Breast epithelium (tissue), 4 donors: ENCODE measurements around the gene ACVR1B. TPM values are rescaled to one million over a fixed set of nuclear protein-coding genes. Genes with fewer than 3 reads are reported as not detected.
"Not testable (repeated sequence)": the region's sequence is repeated elsewhere in the genome, so short reads cannot be mapped to it uniquely, and the experiment has no call there.

ENCODE experiments used
- DNase-seq, 2 donors: peaks; one replicate each; pipeline ENCODE4 v3.0.0-alpha.2; 2019; ENCODE audit warnings: low spot score in 2 of 2
- H3K27ac ChIP-seq, 2 donors: fragments of 200-600 bp; sonication (generic) in 1 of 2; one replicate each; pipeline ENCODE4 v1.5.1; 2016 to 2019; ENCODE audit warnings: mild to moderate bottlenecking in 1 of 2
- H3K27me3 ChIP-seq, 2 donors: fragments of 200-600 bp; sonication (generic) in 1 of 2; one replicate each; pipeline versions ENCODE4 v1.5.1 to v1.6.0; 2017 to 2019; ENCODE audit warnings: control low read depth in 1 of 2, mild to moderate bottlenecking in 1 of 2
- H3K36me3 ChIP-seq: fragments of 200-600 bp; one replicate; pipeline ENCODE4 v1.5.1; 2019
- H3K4me1 ChIP-seq, 2 donors: fragments of 200-600 bp; sonication (generic); one replicate each; pipeline ENCODE4 v1.5.1; 2016 to 2019; ENCODE audit warnings: control low read depth in 1 of 2
- H3K4me3 ChIP-seq, 3 donors: fragments of 200-600 bp; sonication (generic); 1 replicate in 2 of 3; 2 replicates in 1 of 3; pipeline ENCODE4 v1.5.1; 2016 to 2019; ENCODE audit warnings: mild to moderate bottlenecking in 3 of 3, moderate library complexity in 2 of 3
- H3K9me3 ChIP-seq, 2 donors: fragments of 200-600 bp; sonication (generic) in 1 of 2; one replicate each; pipeline ENCODE4 v1.5.1; 2016 to 2019; ENCODE audit warnings: control low read depth in 1 of 2
- CTCF ChIP-seq, 3 donors: fragments of 450-650 bp; IDR thresholded peaks; one replicate each; pipeline ENCODE4 v1.5.1; 2016 to 2017; ENCODE audit warnings: antibody characterized with exemption in 3 of 3, mild to moderate bottlenecking in 3 of 3, moderate library complexity in 3 of 3
- POLR2A ChIP-seq: fragments of 450-650 bp; IDR thresholded peaks from one replicate; pipeline ENCODE4 v1.6.1; 2016; ENCODE audit warnings: antibody characterized with exemption, mild to moderate bottlenecking, moderate library complexity
- POLR2AphosphoS5 ChIP-seq, 3 donors: sonication (generic); formaldehyde crosslinking; IDR thresholded peaks; one replicate each; pipeline ENCODE4 v1.6.1; 2017; ENCODE audit warnings: antibody characterized with exemption in 3 of 3
- intact Hi-C: fragments of 100-400 bp; cut with DNase I; formaldehyde crosslinking; loops from one replicate; pipeline ENCODE4 v1.15.1; 2023; ENCODE audit warnings: low total_unique reads
- total RNA-seq, 3 donors: library from RNA; depleted of rRNA; stranded (reverse); fragments of >200 nt; gene quantifications; one replicate each; pipeline ENCODE4 v1.1.0, GENCODE V29; 2016

The ACVR1B gene
- total RNA-seq, 3 donors from 2014 or later: 12.3 to 26.3 (median 23.6) TPM

GRCh38 chr12:51973560-51973959, 22.1 kb downstream of the ACVR1B start:
- H3K4me1 ChIP-seq: peaks cover 0 to 16% of the 10 kb centered on the region in 2 donors

DNA sequence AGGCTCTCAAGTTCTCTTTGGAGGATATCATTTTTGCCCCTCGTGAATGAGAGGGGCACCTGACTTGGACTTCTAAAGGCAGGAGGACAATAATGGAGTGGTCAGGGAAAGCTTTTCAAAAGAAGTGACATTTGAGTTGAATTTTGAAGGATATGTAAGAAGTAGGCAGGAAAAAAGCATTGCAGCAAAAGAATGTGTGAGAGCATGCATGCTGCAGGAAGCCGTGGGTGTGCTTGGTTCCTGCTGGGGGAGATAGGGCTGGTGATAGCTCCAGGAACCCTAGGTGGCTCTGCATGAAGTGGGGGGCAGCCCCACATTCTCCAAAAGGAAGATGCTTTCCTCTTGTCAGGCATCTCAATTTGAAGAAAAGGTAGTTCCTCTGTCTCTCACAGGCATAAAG, 23.1 kb downstream of the ACVR1B start:
- Histone ChIP-seq H3K36me3 (no peaks in the 10 kb centered on the region), H3K4me3 (no peak overlapping the region), H3K9me3 (no peaks in the 10 kb centered on the region), H3K27ac (no peak overlapping the region), H3K4me1 (peaks cover 0 to 16% of the 10 kb centered on the region in 2 donors), H3K27me3 (no peaks in the 10 kb centered on the region)
- no peak for TF ChIP-seq POLR2A
- intact Hi-C loops: no loop called here
- DNase-seq: no peak

More at GRCh38 chr12:51973560-51973959, 22.1 kb downstream of the ACVR1B start:
- Histone ChIP-seq H3K27me3 (no peaks in the 10 kb centered on the region), H3K9me3 (no peaks in the 10 kb centered on the region), H3K27ac (peak overlapping the region in 1 of 2 donors; percentile 29), H3K36me3 (no peaks in the 10 kb centered on the region), H3K4me3 (no peak overlapping the region)
- TF ChIP-seq POLR2AphosphoS5 (IDR thresholded peaks at IDR 0.05): no peak
- TF ChIP-seq POLR2A: no peak
- TF ChIP-seq CTCF (IDR thresholded peaks at IDR 0.05): no peak
- no peak for DNase-seq
- intact Hi-C loops: no loop called here

DNA sequence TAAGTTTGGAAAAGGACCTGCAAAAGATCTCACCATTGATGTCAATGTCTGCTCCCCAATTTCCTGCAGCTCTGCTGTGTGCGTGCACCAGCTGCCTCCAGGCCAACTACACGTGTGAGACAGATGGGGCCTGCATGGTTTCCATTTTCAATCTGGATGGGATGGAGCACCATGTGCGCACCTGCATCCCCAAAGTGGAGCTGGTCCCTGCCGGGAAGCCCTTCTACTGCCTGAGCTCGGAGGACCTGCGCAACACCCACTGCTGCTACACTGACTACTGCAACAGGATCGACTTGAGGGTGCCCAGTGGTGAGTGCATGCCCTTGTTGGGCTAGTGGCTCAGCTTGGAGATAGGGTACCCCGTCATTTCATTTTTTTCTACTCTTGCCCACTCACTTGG, 23.7 kb downstream of the ACVR1B start:
- no peak for DNase-seq
- H3K4me3 ChIP-seq: no peak overlapping the region
- TF ChIP-seq CTCF (IDR thresholded peaks at IDR 0.05) (no peak), POLR2AphosphoS5 (IDR thresholded peaks at IDR 0.05) (no peak), POLR2A (no peak)
- H3K4me1 ChIP-seq: peaks cover 0 to 16% of the 10 kb centered on the region in 2 donors
- H3K9me3 ChIP-seq: no peaks in the 10 kb centered on the region
- intact Hi-C loops: no loop called here
- H3K27me3 ChIP-seq: no peaks in the 10 kb centered on the region
- H3K36me3 ChIP-seq: no peaks in the 10 kb centered on the region
- no peak overlapping the region for H3K27ac ChIP-seq

DNA sequence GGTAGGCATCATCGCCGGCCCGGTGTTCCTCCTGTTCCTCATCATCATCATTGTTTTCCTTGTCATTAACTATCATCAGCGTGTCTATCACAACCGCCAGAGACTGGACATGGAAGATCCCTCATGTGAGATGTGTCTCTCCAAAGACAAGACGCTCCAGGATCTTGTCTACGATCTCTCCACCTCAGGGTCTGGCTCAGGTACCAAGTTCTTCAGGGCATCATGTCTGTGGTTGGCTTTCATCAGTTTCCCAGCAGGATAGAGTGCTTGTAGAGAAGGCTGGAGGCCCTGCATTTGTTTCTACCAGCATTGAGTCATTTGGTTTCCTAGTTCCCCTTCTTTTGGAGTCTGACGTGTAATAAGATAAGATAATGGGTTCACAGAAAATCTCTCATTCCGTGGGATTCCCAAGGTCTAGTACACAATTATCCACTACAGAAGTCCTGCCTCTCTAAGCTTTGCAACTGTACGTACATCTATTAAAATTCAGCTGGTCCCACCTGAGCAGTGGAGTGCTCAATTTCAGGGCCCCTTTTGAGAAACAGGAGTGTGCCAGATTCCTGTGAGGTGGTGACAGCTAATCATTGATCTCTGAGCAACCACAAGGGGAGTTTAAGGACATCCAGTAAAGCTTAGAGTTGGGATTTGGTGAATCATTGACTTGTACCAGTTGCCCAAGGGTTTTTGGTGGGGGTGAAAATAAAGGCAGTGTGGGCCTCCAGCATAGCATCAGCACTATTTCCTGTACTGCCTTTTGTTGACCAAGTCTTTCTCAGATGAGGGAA, 25.1 kb downstream of the ACVR1B start:
- Histone ChIP-seq H3K9me3 (no peaks in the 10 kb centered on the region), H3K36me3 (no peaks in the 10 kb centered on the region), H3K4me3 (no peak overlapping the region), H3K4me1 (peaks cover 0 to 16% of the 10 kb centered on the region in 2 donors), H3K27ac (no peak overlapping the region), H3K27me3 (no peaks in the 10 kb centered on the region)
- intact Hi-C loops: loop anchor here (1.0 kb wide), 1 partner anchor 19 kb away; no protein-coding TSS in a partner anchor
- no peak for DNase-seq
- TF ChIP-seq CTCF (IDR thresholded peaks at IDR 0.05): no peak
- TF ChIP-seq POLR2AphosphoS5 (IDR thresholded peaks at IDR 0.05): no peak
- no peak for TF ChIP-seq POLR2A

DNA sequence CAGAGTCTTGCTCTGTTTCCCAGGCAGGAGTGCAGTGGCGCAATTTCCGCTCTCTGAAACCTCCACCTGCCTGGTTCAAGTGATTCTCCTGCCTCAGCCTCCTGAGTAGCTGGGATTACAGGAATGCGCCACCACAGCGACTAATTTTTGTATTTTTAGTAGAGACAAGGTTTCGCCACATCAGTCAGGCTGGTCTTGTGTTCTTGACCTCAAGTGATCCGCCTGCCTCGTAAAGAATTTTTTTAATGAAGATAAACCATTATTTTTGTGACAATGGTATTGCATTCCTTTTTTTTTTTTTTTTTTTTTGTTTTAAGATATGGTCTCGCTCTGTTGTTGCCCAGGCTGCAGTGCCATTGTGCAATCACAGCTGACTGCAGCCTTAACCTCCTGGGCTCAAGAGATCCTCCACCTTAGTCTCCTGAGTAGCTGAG, 25.8 kb downstream of the ACVR1B start:
- DNase-seq: no peak
- Histone ChIP-seq H3K4me3 (no peak overlapping the region), H3K27ac (no peak overlapping the region), H3K9me3 (no peaks in the 10 kb centered on the region), H3K36me3 (no peaks in the 10 kb centered on the region), H3K4me1 (peaks cover 0 to 16% of the 10 kb centered on the region in 2 donors), H3K27me3 (no peaks in the 10 kb centered on the region)
- intact Hi-C loops: no loop called here
- TF ChIP-seq POLR2AphosphoS5 (IDR thresholded peaks at IDR 0.05) (no peak), CTCF (IDR thresholded peaks at IDR 0.05) (no peak)

DNA sequence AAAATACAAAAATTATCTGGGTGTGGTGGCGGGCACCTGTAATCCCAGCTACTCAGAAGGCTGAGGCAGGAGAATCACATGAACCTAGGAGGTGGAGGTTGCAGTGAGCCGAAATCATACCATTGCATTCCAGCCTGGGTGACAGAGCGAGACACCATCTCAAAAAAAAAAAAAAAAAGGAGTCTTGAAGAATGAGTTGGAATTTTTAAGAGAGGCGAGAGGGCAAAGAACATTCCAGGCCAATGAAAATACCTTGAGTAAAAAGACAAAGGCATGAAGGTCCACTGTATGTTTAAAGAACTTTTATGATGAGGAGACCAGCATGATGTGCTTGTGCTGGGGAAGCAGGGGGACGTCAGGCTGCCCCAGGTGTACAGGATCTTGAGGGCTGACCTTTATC, 27.8 kb downstream of the ACVR1B start:
- H3K4me1 ChIP-seq, H3K27ac ChIP-seq, H3K27me3 ChIP-seq, H3K4me3 ChIP-seq, H3K9me3 ChIP-seq, H3K36me3 ChIP-seq, intact Hi-C loops, DNase-seq: not testable (repeated sequence)
